LNCaP clone FGC (cell line): ENCODE results near the gene TGDS.
"Not testable (repeated sequence)": the region's sequence is repeated elsewhere in the genome, so short reads cannot be mapped to it uniquely, and the experiment has no call there.

ENCODE experiments used
- DNase-seq: peaks from one replicate; pipeline ENCODE4 v3.0.0-alpha.2; 2011; ENCODE audit warnings: low read depth
- H3K4me3 ChIP-seq: 2 replicates; pipeline ENCODE4 v1.5.1; 2011; ENCODE audit warnings: mild to moderate bottlenecking, low read depth, low read length, control low read depth
- CTCF ChIP-seq: IDR thresholded peaks from 2 replicates; pipeline ENCODE4 v1.5.1; 2012; ENCODE audit warnings: mild to moderate bottlenecking; ENCODE audit not compliant: control insufficient read depth, insufficient read depth; ENCODE audit errors: extremely low read depth

TGDS gene

GRCh38 chr13:94595950-94596574 is at the start of gene TGDS:
TSS of gene TGDS (minus strand) at chr13:94596152. CDS start at chr13:94596136, 16 bp downstream.
- peak within 1 kb of the TSS; percentile 66 for H3K4me3 ChIP-seq
- TF ChIP-seq CTCF: no peak
- DNase-seq: peak; percentile 83

- no peak for DNase-seq
Measured at GRCh38 chr13:94641409-94641941, 45.5 kb upstream of the TGDS start.

GRCh38 chr13:94640721-94641120 is 44.8 kb upstream of the TGDS start:
- H3K4me3 ChIP-seq: no peak overlapping the region
- TF ChIP-seq CTCF: no peak
- no peak for DNase-seq

More at GRCh38 chr13:94641409-94641941, 45.5 kb upstream of the TGDS start:
- no peak overlapping the region for H3K4me3 ChIP-seq
- TF ChIP-seq CTCF: no peak

GRCh38 chr13:94637677-94638076 is 41.7 kb upstream of the TGDS start:
- DNase-seq, H3K4me3 ChIP-seq: not testable (repeated sequence)

- DNase-seq: no peak
- no peak overlapping the region for H3K4me3 ChIP-seq
- no peak for TF ChIP-seq CTCF
Measured at GRCh38 chr13:94636942-94637578, 41.1 kb upstream of the TGDS start.

- DNase-seq, H3K4me3 ChIP-seq: not testable (repeated sequence)
Measured at GRCh38 chr13:94636096-94636495, 40.1 kb upstream of the TGDS start.

- no peak for DNase-seq
- no peak for TF ChIP-seq CTCF
- no peak overlapping the region for H3K4me3 ChIP-seq
Measured at GRCh38 chr13:94632226-94632980, 36.5 kb upstream of the TGDS start.
